ENCODE data around the gene TDRD15.
"Not testable (repeated sequence)": the region's sequence is repeated elsewhere in the genome, so short reads cannot be mapped to it uniquely, and the experiment has no call there.

The TDRD15 gene

DNA sequence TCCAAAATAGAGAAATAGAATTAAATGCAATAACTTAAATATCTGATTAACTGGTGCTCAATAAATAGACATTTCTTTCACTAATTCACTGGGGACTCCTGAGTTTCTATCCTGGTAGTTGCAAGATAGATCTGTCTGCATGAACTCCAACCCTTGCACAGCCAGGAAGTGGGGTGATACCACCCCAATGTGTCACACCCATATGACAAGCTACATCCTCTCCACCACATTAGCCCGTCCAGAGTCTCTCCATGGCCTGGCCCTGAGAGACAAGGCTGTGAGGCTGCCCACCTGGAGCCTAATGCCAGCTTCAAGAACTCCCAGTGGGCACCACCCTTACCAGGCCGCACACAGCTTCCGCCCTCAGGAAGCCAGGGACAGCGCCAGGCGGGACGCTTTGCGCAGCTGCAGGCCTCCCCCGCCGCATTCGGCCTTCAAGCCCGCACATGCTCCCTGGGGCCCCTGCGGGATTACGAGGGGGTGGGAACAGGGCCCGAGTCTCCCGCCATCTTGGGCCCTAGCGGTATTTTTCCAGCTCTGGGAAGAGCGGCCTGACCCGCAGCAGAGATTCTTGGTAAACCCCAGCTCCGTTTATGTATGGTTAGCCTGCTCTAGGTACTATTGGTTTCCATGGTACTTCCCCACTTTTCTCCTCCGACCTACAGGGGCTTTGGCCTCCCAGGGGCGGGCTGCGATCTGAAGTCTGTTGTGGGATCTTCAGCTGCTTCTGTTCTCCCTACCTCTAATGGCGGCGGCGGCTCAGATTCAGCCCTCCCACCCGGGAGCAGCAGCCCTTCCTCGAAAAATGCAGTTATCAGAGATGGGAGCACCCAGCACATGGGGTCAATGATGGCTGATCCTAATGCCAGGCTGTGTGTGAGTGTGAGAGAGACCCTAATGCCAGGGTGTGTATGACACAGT, at the start of gene TDRD15:
TSS of gene TDRD15 (plus strand) at position 496 of the 921 bp plus-strand sequence. CDS start 13,500 bp downstream, outside the sequence.
- DNase-seq, result no peak

DNA sequence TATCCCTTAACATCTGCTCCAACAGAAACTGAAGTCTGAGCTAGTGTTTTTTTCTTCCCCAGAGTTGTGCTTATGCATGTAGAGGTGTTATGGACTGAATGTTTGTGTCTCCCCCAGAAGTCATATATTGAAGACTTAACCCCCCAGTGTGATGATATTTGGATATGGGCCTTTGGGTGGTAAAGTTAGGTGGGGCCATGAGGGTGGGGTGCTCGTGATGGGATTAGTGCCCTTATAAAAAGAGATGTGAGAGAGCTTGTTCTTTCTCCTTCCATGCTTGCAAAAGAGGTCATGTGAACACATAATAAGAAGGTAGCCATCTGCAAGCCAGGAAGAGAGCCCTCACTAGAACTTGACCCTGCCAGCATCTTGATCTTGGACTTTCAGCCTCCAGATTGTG, 45.5 kb upstream of the TDRD15 start:
- DNase-seq, result no peak

DNA sequence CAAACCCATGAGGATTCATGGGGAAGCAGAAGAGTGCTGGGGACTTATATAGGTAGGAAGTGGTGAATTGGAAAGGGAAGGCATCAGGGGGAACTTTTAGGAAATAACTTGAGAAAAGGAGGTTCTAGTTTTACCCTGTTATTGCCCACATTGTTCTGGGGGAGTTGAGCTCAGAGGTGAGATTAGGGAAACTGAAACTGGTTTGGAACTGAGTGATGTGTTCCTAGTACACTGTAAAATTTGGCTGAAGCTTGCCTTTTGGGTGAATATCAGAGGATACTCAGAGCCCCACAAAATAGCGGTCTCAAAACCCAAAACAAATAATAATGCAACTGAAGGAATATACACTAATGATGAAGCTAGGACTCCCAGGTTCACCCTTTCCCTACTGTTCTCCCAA, 40.3 kb upstream of the TDRD15 start:
- DNase-seq, result no peak

DNA sequence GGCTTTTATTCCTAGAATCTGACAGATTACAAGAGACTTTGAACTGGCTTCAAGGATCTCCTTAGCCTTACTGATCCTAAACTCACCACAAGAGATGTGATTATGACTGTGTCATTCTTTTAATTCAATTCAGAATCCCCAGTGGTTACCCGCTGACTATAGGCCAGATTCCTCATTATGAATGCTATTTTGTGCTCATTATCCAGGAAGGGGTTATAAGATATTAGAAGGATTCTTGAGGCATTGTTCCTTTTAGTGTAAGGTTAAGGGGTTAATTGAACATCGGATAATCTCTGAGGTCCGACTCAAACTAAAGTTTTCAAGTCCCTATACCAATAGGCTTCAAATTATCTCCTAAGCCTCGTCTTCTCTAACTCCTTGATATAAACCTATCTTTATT, 39.4 kb upstream of the TDRD15 start:
- DNase-seq, result no peak

DNA sequence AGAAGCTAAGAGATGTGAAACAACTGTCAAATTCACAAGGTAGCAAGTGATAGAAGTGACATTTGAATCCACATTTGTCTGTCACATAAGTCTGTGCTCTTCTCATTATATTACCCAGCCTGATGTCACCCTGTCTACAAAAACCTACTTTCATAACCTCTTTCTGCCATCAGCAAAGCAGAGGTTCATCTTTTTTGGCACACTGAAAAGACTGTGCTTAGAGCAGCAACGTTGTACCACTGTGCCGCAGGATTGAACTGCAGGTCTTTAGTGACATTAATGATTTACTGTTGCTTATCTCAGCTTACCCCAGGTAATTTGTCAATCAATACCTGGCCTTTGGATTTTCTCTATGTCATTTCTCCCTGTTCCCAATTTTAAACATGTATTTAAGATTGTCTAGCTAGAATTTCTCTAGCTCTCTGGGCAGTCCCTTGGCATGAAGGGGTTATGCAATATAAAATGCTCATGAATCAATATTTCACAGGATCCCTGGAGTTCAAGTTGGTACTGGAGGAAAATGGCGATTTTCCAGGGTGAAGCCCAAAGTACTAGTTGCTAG, 31.4 kb upstream of the TDRD15 start:
- DNase-seq, result no peak

DNA sequence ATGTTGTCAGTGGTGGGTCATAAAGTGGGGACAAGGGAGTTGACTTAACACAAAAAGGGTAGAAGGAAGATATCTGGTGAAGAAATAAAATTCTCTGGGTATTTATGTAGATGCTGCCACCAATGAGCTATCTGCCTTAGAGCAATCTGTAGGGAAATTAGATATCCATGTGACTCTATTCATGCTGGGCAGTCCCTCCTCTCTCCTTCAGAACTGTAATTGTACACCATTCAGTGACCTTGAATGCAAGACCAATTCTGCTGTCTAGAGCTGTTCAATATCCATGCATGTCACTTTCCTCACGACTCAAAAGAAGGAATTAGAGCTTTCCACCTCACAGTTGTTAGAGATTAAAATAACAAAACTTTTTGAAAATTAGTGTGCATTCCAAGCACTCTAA, 28.6 kb upstream of the TDRD15 start:
- DNase-seq, result peak; percentile 6

DNA sequence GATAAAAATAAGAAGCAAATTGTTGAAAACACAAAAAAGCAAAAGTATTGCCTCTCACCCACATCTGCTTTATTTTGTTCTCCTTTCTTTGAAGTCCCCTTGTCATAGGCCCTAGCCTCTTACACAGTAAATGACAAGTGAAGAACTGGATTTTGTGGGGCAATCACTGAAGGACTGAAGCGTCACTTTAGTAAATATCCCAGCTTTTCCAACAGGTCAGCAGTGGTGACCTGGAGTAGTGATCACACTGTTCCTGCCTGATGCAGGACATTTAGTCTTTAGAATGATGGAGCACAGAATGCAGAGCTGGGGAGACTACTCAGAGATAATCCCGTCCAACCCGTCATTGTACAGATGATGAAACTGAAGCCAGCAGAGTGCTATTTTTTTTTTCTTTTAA, 28.1 kb upstream of the TDRD15 start:
- DNase-seq, result no peak

DNA sequence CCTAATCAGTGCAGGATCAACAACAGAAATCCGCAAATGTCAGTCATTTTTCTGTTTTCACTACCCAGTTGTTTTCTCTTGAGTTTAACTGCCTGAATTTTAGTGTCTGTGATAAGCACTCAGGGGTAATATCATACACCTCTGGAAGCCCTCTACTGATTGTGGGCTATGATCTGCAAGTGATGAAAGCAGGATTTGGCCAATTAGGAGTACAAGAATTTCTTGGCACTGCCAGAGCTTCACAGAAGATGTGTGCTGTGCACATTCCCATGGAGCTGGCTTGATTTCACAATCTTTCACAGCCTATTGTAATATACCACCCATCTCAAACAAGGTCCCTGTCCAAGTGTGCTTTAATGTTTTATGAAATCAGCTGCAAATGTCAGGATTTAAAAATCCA, 27.3 kb upstream of the TDRD15 start:
- DNase-seq, result no peak

DNA sequence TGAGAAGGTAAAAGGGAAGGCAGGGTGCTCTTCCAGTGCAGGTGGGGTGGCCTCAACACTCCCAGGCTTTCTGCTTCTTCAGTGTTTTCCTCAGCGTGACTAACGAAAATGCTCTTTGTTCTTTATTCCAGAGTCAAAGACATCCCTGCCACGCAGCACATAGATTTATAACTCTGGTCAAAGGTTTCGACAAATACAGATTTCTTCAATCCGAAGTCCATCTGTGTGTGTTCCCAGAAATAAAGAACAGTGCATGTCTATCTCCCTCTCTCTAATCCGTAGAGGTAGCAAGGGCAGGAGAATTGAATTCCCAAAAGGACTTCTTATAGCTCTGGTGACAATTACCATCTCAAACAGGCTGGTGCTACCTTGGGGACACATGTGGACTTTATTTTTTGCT, 26.4 kb upstream of the TDRD15 start:
- DNase-seq, result no peak

DNA sequence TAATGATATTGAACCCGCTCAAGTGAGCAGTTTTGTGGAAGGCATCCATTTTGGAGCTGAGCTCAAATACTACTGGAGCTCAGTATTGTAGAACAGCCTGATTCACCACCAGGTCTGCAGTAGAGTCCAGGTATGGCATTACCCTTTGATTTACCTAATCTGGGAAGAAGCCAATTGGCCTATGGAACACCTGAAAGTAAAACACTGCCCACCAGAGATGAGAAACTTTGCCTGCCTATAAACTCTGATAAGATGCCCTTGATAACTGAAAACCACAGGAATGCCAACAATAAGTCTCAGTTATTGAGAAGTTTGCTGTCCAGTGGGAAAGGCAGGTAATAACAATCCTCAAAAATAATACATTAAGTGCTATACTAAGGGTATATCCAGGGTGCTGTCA, 25.5 kb upstream of the TDRD15 start:
- DNase-seq, result no peak

DNA sequence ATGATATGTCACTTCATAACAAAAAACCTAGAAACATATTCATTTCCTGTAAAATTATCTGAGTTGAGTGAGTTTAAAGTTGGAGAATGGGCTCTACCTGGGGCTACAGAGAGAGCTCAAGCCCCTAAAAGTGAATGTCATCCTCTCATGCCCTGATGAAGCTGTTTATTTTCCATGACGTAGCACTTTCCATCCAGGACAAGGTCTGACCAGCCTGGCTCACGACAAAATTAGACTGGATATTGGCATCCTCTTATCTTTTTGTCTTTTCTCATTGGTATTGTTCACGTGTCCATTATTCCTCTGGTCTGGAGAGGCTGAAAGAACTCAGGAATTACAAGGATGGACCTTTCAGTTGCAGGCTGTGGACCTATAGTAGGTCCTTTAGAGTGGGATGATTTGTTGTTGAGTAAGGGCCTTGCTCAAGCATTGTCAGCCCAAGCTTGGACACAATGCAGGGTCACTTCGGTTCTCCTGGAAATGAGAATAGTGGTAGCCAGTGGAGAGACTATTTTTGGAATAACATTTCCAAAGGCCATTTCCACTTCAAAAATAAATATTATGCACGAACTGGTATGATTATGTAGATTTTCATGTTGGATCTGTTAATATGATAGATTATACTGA, 24.4 kb upstream of the TDRD15 start:
- no peak for DNase-seq

DNA sequence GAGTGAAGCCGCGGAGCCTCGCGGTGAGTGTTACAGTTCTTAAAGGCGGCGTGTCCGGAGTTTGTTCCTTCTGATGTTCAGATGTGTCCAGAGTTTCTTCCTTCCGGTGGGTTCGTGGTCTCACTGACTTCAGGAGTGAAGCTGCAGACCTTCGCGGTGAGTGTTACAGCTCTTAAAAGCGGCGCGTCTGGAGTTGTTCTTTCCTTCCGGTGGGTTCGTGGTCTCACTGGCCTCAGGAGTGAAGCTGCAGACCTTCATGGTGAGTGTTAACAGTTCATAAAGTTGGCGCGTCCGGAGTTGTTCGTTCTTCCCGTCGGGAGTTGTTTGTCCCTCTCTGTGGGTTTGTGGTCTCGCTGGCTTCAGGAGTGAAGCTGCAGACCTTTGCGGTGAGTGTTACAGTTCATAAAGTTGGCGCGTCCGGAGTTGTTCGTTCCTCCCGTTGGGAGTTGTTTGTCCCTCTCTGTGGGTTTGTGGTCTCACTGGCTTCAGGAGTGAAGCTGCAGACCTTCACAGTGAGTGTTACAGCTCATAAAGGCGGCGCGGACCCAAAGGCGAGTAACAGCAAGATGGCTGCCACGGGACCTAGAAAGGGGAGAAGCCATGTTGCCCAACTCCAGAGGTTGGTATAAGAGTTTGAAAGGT, 22.1 kb upstream of the TDRD15 start:
- not testable (repeated sequence) for DNase-seq

DNA sequence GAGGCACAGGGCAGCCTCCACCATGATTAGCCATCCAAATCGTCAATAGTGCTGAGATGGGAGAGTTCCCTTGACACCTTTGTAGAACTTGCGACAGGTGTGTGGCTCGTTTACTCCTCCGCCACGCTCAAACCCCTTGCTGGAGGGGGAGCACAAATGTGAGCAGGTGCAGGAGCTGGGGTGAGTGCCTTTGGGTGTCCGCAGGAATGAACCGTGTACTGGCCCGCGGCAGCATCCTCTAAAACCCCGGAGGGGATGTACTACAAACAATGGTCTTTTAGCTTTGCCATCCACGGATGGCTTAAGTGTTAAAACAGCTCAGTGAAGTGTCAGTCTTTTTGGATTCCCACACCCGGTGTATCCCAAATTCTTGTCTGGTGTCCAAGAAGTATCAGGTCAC, 21.4 kb upstream of the TDRD15 start:
- no peak for DNase-seq

DNA sequence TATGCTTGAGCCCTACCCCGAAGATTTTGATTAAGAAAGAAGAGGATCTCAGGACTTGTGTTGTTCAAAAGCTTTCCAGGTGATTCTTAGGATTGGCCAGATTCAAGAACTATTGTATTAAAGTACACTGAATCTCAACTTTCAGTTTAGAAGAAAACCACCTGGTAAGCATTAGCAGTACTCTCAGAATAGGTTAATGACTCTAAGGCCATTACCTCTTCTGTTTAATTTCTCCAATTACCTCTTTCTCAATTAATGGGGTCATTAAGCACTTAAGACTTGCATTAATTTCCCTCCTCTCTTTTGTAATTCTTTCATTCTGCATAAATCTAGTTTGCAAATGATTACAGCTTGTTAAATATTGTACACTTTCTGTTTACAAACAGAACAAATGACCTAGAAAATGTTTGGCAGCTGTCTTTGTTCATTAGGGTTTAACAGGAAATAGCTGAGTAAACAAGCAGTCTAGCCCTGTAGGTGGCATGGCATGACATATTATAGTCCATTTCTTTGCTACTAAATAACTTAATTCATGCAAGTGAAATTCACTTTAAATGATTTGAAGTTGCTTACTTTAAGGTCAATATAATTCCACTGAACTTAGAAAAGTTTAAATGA, 20.4 kb upstream of the TDRD15 start:
- DNase-seq, result peak; percentile 39

DNA sequence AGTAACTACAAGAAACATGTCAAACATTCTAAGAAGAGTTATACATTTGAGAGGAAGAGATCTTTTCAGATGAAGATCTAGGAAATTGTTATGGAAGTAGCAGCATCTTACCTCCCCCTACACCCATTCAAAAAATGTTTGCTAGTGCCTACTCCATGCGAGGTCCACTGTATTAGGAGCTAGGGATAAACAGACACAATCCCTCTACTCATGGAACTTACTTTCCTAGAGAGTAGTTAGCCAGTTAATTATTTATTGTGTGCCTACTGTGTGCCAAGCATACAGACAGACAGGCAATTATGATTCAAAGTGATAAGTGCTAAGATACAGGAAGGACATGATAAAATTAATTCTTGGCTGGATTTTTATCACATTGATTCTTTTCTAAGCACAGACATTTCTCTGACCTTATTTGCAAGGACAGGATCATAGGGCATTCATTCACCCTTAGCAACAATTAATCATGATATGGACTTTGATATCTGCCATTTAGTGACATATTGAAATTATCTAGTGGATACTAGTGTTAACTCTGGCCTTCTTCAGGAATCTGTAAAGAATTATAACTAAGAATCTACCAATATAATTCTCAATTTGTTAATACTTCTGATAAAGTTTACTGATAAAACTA, 19.6 kb upstream of the TDRD15 start:
- no peak for DNase-seq

DNA sequence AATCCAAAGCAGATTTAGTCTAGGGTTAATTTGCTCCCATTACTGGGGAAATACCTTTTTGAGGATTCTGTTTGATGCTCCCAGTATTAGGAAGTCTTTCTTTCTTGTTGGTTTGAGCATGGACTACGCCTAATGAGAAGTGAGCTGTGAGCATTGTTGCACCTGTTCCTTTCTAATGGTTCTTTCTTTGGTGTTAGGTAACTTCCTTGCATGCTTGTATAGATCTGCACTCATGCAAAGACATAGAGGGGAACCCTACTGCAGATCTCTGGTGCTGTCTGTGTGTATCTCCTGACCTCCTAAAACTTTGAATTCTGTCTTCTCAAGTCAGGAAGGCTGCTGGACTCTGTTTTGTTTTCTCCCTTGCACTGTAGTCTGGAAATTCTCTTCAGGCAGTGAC, 12.8 kb upstream of the TDRD15 start:
- no peak for DNase-seq

DNA sequence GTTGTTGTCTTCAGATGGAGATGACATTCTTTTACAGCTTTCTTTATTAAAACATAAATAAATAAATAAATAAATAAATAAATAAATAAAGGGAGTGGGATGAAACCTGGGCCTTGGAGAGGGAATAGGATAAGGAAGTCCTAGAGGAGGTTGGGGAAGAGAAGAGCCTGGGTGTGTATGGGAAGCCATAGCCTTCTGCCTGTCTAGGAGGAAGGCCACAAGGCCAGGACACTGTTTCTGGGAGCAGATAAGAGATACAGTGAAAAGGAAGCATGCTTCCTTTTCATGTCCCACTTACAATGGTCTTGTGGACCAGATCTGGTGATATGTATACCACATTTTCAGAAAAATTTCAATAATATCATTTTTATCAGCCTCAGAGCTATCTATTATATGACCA, 6.1 kb upstream of the TDRD15 start:
- DNase-seq, result no peak

DNA sequence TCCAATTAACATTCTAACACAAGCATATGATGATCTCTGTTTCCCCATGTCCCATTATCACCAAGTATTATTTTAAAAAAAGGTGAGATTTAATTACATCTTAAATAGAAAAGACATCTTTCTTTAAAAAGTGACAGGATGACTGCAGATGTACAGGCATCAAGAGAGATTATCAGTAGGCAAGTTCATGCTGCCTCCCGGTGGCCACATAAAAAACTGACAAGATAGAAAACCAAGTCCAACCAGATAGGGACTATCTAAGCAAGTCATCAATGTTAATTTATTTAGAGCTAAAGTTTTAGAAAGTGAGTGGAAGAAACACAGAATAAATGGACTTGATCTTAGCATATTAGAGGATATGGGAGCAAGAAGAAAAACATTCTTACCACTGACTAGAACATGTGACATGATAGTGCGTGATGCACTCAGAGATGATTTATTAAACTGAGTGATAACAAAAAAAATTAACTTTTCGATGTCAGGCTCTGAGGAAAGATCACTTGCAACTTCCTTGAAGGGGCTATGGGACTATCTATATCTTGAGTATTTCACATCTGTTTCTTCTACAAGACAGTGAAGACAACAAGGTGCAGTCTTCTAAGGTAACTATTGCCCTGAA, 5.4 kb upstream of the TDRD15 start:
- DNase-seq, result peak; percentile 30

DNA sequence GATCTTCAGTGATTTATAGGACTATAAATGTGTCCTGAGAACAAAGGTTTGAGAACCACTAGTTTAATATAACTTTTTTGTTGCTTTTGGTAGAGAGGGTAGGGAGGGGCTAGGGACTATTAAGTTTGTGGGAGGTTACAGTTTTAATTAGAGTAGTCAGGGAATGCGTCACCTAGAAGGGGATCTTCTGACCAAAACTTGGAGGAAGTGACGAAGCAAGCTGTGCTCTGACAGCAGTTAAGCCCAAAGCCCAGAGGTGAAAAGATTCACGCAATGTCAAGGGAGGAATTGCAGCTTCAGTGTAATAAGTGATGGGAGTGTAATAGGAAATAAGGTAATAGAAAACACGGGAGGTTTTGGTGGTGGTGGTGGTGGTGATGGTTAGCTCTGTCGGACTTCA, 8.1 kb downstream of the TDRD15 start:
- DNase-seq, result no peak

DNA sequence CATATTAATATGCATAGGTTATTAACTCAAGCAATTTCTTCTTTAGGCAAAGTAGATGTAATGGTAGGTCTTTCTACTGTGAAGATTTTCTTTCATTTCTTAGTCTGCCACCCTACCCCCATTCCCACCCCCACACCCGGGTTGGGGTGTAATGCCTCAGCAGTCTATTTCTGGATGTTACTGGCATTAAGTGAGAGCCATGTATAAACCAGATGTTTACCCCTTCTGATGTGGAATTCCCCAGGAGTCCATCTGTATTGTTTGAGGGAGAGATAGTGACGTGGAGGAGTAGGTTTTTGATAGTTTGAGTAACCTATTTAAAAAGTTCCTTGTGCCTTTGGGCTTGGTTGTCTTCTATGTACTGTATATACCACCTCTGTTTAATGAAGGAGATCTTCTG, 11.8 kb downstream of the TDRD15 start:
- DNase-seq, result no peak

DNA sequence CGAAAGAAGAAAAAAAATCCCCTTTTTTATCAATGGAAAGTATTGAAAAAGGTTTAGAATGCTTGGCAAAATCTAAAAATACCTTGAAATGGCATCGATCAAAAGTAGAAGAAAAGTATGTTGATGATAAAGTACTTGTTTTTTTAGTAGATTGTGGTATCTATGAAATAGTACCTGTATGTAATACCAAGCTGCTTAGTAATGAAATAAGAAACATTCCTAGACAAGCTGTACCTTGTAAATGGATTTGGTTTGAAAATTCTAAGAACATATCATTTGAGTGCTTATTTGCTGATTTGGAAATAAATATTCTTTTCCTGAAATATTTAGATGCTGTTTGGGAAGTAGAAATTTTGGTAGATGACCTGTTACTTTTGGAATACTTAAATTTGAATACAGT, 18.4 kb downstream of the TDRD15 start:
- no peak for DNase-seq

DNA sequence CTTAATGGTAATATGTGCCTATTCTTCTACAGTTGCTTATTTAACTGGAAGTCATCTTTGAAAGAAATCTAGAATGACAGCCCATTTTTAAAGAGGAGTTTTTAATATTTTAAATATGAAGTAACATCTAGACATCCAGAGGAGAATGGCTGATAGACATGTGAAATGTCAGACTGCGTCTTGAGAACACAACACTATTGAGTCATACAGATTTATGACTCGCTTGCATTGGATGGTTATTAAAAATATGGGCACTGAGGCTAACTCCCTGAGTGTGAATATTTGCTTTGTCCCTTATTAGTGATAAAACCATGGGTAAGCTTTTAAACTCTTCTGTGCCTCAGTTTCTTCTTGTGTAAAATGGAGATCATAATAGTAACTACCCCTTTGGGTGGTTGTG, 22.9 kb downstream of the TDRD15 start:
- DNase-seq, result no peak

Data from NCI-H510A treated with DMSO at 0.1 percent for 48 hours (cell line).